ENCODE results near the gene C2CD2. TPM values are rescaled to one million over a fixed set of nuclear protein-coding genes. Genes with fewer than 3 reads are reported as not detected.

Gene C2CD2
- total RNA-seq, 1 donor from 2014 or later: 20.5 TPM

GRCh38 chr21:41928621-41929220 lies 25.1 kb downstream of the C2CD2 start:
- H3K27me3 Mint-ChIP-seq: no peaks in the 10 kb centered on the region
- no peaks in the 10 kb centered on the region for H3K9me3 Mint-ChIP-seq
- no peak overlapping the region for H3K4me3 Mint-ChIP-seq
- no peak overlapping the region for H3K27ac Mint-ChIP-seq
- peaks cover 33% of the 10 kb centered on the region for H3K4me1 Mint-ChIP-seq (ENCODE audit: unreplicated experiment)
- no peak for DNase-seq (ENCODE audit: extremely low spot score, unreplicated experiment)
- TF ChIP-seq, protein P1, sequence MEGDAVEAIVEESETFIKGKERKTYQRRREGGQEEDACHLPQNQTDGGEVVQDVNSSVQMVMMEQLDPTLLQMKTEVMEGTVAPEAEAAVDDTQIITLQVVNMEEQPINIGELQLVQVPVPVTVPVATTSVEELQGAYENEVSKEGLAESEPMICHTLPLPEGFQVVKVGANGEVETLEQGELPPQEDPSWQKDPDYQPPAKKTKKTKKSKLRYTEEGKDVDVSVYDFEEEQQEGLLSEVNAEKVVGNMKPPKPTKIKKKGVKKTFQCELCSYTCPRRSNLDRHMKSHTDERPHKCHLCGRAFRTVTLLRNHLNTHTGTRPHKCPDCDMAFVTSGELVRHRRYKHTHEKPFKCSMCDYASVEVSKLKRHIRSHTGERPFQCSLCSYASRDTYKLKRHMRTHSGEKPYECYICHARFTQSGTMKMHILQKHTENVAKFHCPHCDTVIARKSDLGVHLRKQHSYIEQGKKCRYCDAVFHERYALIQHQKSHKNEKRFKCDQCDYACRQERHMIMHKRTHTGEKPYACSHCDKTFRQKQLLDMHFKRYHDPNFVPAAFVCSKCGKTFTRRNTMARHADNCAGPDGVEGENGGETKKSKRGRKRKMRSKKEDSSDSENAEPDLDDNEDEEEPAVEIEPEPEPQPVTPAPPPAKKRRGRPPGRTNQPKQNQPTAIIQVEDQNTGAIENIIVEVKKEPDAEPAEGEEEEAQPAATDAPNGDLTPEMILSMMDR (conservative IDR thresholded peaks at IDR 0.05): no peak
- H3K36me3 Mint-ChIP-seq: no peaks in the 10 kb centered on the region

DNA sequence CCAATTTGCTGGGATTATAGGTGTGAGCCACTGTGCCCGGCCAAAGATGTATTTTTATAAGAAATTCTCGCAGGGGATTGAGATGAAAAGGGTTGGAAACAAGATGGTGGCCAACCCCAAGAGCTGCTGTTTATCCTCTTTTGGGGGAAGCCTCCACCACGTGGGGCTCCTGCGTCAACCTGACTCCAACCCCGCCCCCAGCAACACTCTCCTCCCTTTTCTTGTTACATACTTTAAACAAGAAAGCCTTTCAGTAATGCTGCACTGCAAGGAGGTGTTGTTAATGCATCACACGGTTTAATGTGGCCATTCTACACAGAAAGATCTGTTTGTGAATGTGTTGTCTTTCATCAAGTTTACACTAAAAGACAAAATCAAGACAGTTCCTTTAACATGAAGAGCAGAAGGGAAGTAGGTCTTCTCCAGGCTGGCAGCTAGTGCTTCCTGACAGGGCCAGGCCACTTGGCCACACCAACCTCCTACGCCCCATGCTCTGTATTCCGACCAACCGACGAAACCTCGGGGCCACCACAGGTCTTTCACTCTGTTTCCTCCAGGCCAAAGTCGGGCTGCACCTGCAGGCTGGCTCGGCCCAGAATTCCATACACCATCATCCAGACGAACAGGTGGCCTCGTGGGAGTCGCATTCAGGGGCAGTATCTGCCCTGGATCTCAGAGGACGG lies 25.9 kb downstream of the C2CD2 start:
- Mint-ChIP-seq H3K36me3 (no peaks in the 10 kb centered on the region), H3K4me3 (no peak overlapping the region), H3K27me3 (no peaks in the 10 kb centered on the region), H3K27ac (no peak overlapping the region), H3K9me3 (no peaks in the 10 kb centered on the region), H3K4me1 (ENCODE audit: unreplicated experiment) (peaks cover 30% of the 10 kb centered on the region)
- TF ChIP-seq, protein P1 (conservative IDR thresholded peaks at IDR 0.05): no peak
- no peak for DNase-seq (ENCODE audit: extremely low spot score, unreplicated experiment)

- H3K27ac Mint-ChIP-seq: peak overlapping the region; percentile 78
Observed at GRCh38 chr21:41926807-41927171, 27.0 kb downstream of the C2CD2 start.

GRCh38 chr21:41926117-41926806 lies 27.6 kb downstream of the C2CD2 start:
- TF ChIP-seq, protein P1 (conservative IDR thresholded peaks at IDR 0.05): no peak
- Mint-ChIP-seq H3K27me3 (no peaks in the 10 kb centered on the region), H3K27ac (peak overlapping the region; percentile 78), H3K36me3 (no peaks in the 10 kb centered on the region), H3K9me3 (no peaks in the 10 kb centered on the region), H3K4me1 (ENCODE audit: unreplicated experiment) (peaks cover 26% of the 10 kb centered on the region), H3K4me3 (peak overlapping the region; percentile 57)
- no peak for DNase-seq (ENCODE audit: extremely low spot score, unreplicated experiment)

More at GRCh38 chr21:41926807-41927171, 27.0 kb downstream of the C2CD2 start:
- H3K36me3 Mint-ChIP-seq: no peaks in the 10 kb centered on the region
- DNase-seq (ENCODE audit: extremely low spot score, unreplicated experiment): no peak
- H3K4me1 Mint-ChIP-seq (ENCODE audit: unreplicated experiment): peaks cover 28% of the 10 kb centered on the region
- no peaks in the 10 kb centered on the region for H3K27me3 Mint-ChIP-seq
- TF ChIP-seq, protein P1 (conservative IDR thresholded peaks at IDR 0.05): no peak
- H3K4me3 Mint-ChIP-seq: peak overlapping the region; percentile 57
- H3K9me3 Mint-ChIP-seq: no peaks in the 10 kb centered on the region

GRCh38 chr21:41925767-41926116 lies 28.1 kb downstream of the C2CD2 start:
- Mint-ChIP-seq H3K4me3 (peak overlapping the region; percentile 57), H3K9me3 (no peaks in the 10 kb centered on the region), H3K27ac (peak overlapping the region; percentile 78), H3K36me3 (no peaks in the 10 kb centered on the region), H3K27me3 (no peaks in the 10 kb centered on the region), H3K4me1 (ENCODE audit: unreplicated experiment) (peaks cover 22% of the 10 kb centered on the region)
- TF ChIP-seq, protein P1 (conservative IDR thresholded peaks at IDR 0.05): no peak
- DNase-seq (ENCODE audit: extremely low spot score, unreplicated experiment): no peak

Measured in type B pancreatic cell (in vitro differentiated cells).